GM23338 (cell line): Measurements from ENCODE around the gene UXS1. TPM values are rescaled to one million over a fixed set of nuclear protein-coding genes. Genes with fewer than 3 reads are reported as not detected.

Experiments used
- ATAC-seq: fragments of 200-7000 bp; cut with Tn5 transposase; 3 replicates; pipeline ENCODE4 v1.9.1; 2020
- DNase-seq: peaks from one replicate; pipeline ENCODE4 v3.0.0-alpha.2; 2015; ENCODE audit warnings: low spot score
- H2AFZ ChIP-seq: fragments of 200-600 bp; sonication (generic); 2 replicates; pipeline ENCODE4 v1.8.0; 2016; ENCODE audit warnings: antibody characterized with exemption, mild to moderate bottlenecking, moderate library complexity
- H3F3A ChIP-seq: fragments of 200-600 bp; sonication (generic); replicated peaks from 2 replicates; pipeline ENCODE4 v1.8.0; 2017; ENCODE audit warnings: antibody characterized with exemption, mixed run types, low read depth
- H3K27ac ChIP-seq: fragments of 200-600 bp; sonication (generic); 2 replicates; pipeline ENCODE4 v1.6.1; 2016; ENCODE audit warnings: low read depth
- H3K27me3 ChIP-seq: fragments of 200-600 bp; sonication (generic); 2 replicates; pipeline ENCODE4 v1.8.0; 2016; ENCODE audit warnings: mild to moderate bottlenecking, mixed run types, moderate library complexity; ENCODE audit not compliant: insufficient read depth
- H3K36me3 ChIP-seq: fragments of 200-600 bp; sonication (generic); 2 replicates; pipeline ENCODE4 v1.8.0; 2016; ENCODE audit warnings: mild to moderate bottlenecking; ENCODE audit not compliant: insufficient read depth
- H3K4me1 ChIP-seq: fragments of 200-600 bp; sonication (generic); 2 replicates; pipeline ENCODE4 v1.8.0; 2016; ENCODE audit warnings: mild to moderate bottlenecking, moderate library complexity; ENCODE audit not compliant: insufficient read depth
- H3K4me2 ChIP-seq: fragments of 200-600 bp; sonication (generic); 2 replicates; pipeline ENCODE4 v1.7.1; 2017; ENCODE audit warnings: mixed run types
- H3K4me3 ChIP-seq: fragments of 200-600 bp; sonication (generic); 2 replicates; pipeline ENCODE4 v1.6.1; 2016; ENCODE audit warnings: mixed run types
- H3K79me2 ChIP-seq: fragments of 200-600 bp; sonication (generic); replicated peaks from 2 replicates; pipeline ENCODE4 v1.8.0; 2017; ENCODE audit warnings: mild to moderate bottlenecking; ENCODE audit not compliant: insufficient read depth
- H3K9me2 ChIP-seq: fragments of 200-600 bp; sonication (generic); 2 replicates; pipeline ENCODE4 v1.8.0; 2017; ENCODE audit not compliant: insufficient read depth
- H4K20me1 ChIP-seq: fragments of 200-600 bp; sonication (generic); replicated peaks from 2 replicates; pipeline ENCODE4 v1.8.0; 2017; ENCODE audit warnings: mild to moderate bottlenecking; ENCODE audit not compliant: insufficient read depth
- H3K27ac Mint-ChIP-seq: 2 replicates; pipeline ENCODE4 v1.8.0; 2020; ENCODE audit warnings: inconsistent platforms, mild to moderate bottlenecking, moderate library complexity, mixed read lengths
- H3K27me3 Mint-ChIP-seq: 3 replicates; pipeline ENCODE4 v1.8.0; 2022; ENCODE audit warnings: low read depth, mild to moderate bottlenecking, moderate library complexity, mixed read lengths, inconsistent platforms; ENCODE audit not compliant: insufficient read depth, poor library complexity
- H3K36me3 Mint-ChIP-seq: 3 replicates; pipeline ENCODE4 v1.8.0; 2021; ENCODE audit warnings: low read depth, mild to moderate bottlenecking, inconsistent platforms, moderate library complexity, mixed read lengths
- H3K4me1 Mint-ChIP-seq: 3 replicates; pipeline ENCODE4 v1.8.0; 2020; ENCODE audit warnings: mild to moderate bottlenecking, inconsistent platforms, mixed read lengths
- H3K4me3 Mint-ChIP-seq: 3 replicates; pipeline ENCODE4 v1.8.0; 2021; ENCODE audit warnings: moderate library complexity, mild to moderate bottlenecking, inconsistent platforms, mixed read lengths
- H3K9me3 Mint-ChIP-seq: 3 replicates; pipeline ENCODE4 v1.8.0; 2020; ENCODE audit warnings: moderate library complexity, mild to moderate bottlenecking, inconsistent platforms, mixed read lengths
- CREB1 ChIP-seq: fragments of 250-450 bp; sonication (Bioruptor Pico); IDR thresholded peaks from 2 replicates; pipeline ENCODE4 v1.5.0; 2020; ENCODE audit warnings: low read depth, mild to moderate bottlenecking, moderate library complexity
- CTCF ChIP-seq, 2 experiments: fragments of 200-600 bp in 1 of 2; sonication (generic) in 1 of 2; conservative IDR thresholded peaks; 2 replicates each; pipeline versions ENCODE4 v1.5.1 to v1.6.1; 2016 to 2017; ENCODE audit warnings: antibody characterized with exemption in 2 of 2, low read depth in 2 of 2, mild to moderate bottlenecking in 2 of 2, moderate library complexity in 1 of 2
- JUNB ChIP-seq: IDR thresholded peaks from one replicate; pipeline ENCODE4 v1.6.1; 2016; ENCODE audit warnings: antibody characterized with exemption; ENCODE audit not compliant: unreplicated experiment
- REST ChIP-seq: IDR thresholded peaks from one replicate; pipeline ENCODE4 v1.6.1; 2018; ENCODE audit warnings: antibody characterized with exemption; ENCODE audit not compliant: unreplicated experiment
- ZNF114 ChIP-seq: fragments of 250-450 bp; sonication (Bioruptor Pico); IDR thresholded peaks from 2 replicates; pipeline ENCODE4 v1.5.0; 2020; ENCODE audit warnings: mild to moderate bottlenecking, moderate library complexity
- ZNF331 ChIP-seq: fragments of 250-450 bp; sonication (Bioruptor Pico); IDR thresholded peaks from 2 replicates; pipeline ENCODE4 v1.5.0; 2020; ENCODE audit warnings: low read depth, mild to moderate bottlenecking, moderate library complexity
- polyA plus RNA-seq: library from polyadenylated mRNA; unstranded; fragments of >200 nt; fragmentation: Nextera tagmentation; extraction: Ambion mirVana; gene quantifications from 2 replicates; pipeline ENCODE4 v1.2.1, GENCODE V29; 2016
- total RNA-seq: library from RNA; depleted of rRNA; stranded (reverse); fragments of >200 nt; shearing (Covaris generic); gene quantifications from 2 replicates; pipeline ENCODE4 v1.2.3, GENCODE V29; 2014

Gene UXS1
- total and polyA plus RNA-seq, 2 experiments from 2014 or later = 48.7 to 131 TPM

GRCh38 chr2:106054880-106055655, 139.0 kb downstream of the UXS1 start (continued):
- no peak for TF ChIP-seq ZNF331 (CRISPR knock-in tag)

GRCh38 chr2:106054321-106054720, 139.8 kb downstream of the UXS1 start:
- Histone ChIP-seq H3K9me2 (peaks cover 5% of the 10 kb centered on the region; the same call in 1 of the 2 replicates), H4K20me1 (no peaks in the 10 kb centered on the region), H3K4me3 (no peak overlapping the region), H3K27me3 (no peaks in the 10 kb centered on the region), H3K79me2 (no peaks in the 10 kb centered on the region), H3F3A (no peaks in the 10 kb centered on the region), H3K4me2 (no peak overlapping the region), H3K27ac (no peak overlapping the region), H3K36me3 (no peaks in the 10 kb centered on the region), H2AFZ (no peak overlapping the region), H3K4me1 (no peaks in the 10 kb centered on the region)
- Mint-ChIP-seq H3K27me3 (peaks cover 2% of the 10 kb centered on the region), H3K9me3 (peaks cover 5% of the 10 kb centered on the region; the same call in 1 of the 3 replicates), H3K4me1 (no peaks in the 10 kb centered on the region; the same call in 2 of the 3 replicates), H3K4me3 (no peak overlapping the region), H3K36me3 (no peaks in the 10 kb centered on the region), H3K27ac (no peak overlapping the region)
- no peak for DNase-seq
- no peak for TF ChIP-seq CTCF (conservative IDR thresholded peaks at IDR 0.05; ENCODE audit: low read depth in 2 of 2)
- no peak for TF ChIP-seq ZNF114
- no peak for TF ChIP-seq ZNF331 (CRISPR knock-in tag)
- TF ChIP-seq REST = no peak
- ATAC-seq = no peak

GRCh38 chr2:106053581-106053980, 140.5 kb downstream of the UXS1 start:
- no peaks in the 10 kb centered on the region for H4K20me1 ChIP-seq
- H3K27me3 Mint-ChIP-seq = no peaks in the 10 kb centered on the region
- H3K27ac Mint-ChIP-seq = no peak overlapping the region
- H3K27me3 ChIP-seq = no peaks in the 10 kb centered on the region
- TF ChIP-seq CREB1 (CRISPR knock-in tag) = no peak
- no peak for TF ChIP-seq ZNF331 (CRISPR knock-in tag)
- no peak for TF ChIP-seq JUNB
- H3K4me2 ChIP-seq = no peak overlapping the region
- no peak overlapping the region for H3K4me3 ChIP-seq
- H3K36me3 ChIP-seq = no peaks in the 10 kb centered on the region
- no peaks in the 10 kb centered on the region for H3K4me1 ChIP-seq
- no peaks in the 10 kb centered on the region for H3K79me2 ChIP-seq
- ATAC-seq = no peak
- H2AFZ ChIP-seq = no peak overlapping the region
- H3K27ac ChIP-seq = no peak overlapping the region
- H3K4me3 Mint-ChIP-seq = no peak overlapping the region
- no peaks in the 10 kb centered on the region for H3K36me3 Mint-ChIP-seq
- no peak for DNase-seq
- no peaks in the 10 kb centered on the region for H3F3A ChIP-seq
- peaks cover 5% of the 10 kb centered on the region; the same call in 1 of the 2 replicates for H3K9me2 ChIP-seq
- peaks cover 5% of the 10 kb centered on the region; the same call in 1 of the 3 replicates for H3K9me3 Mint-ChIP-seq
- no peaks in the 10 kb centered on the region; the same call in 2 of the 3 replicates for H3K4me1 Mint-ChIP-seq
